BLaER1 treated with 17β-estradiol and CSF1 and Interleukin-3, amounts not matched to agents 10 nM and 100 nM (cell line): Measurements from ENCODE around the gene VSIG4.

Experiments
- H3K27ac ChIP-seq, 11 experiments: shearing (Covaris generic); formaldehyde crosslinking; 2 replicates each; pipeline ENCODE4 v1.8.1; 2022
- H3K27me3 ChIP-seq, 11 experiments: shearing (Covaris generic); formaldehyde crosslinking; 2 replicates each; pipeline ENCODE4 v1.8.1; 2022
- H3K36me3 ChIP-seq, 11 experiments: shearing (Covaris generic); formaldehyde crosslinking; 2 replicates each; pipeline ENCODE4 v1.8.1; 2022
- H3K4me1 ChIP-seq, 10 experiments: shearing (Covaris generic); formaldehyde crosslinking; 2 replicates each; pipeline ENCODE4 v1.8.1; 2022
- H3K4me2 ChIP-seq, 11 experiments: shearing (Covaris generic); formaldehyde crosslinking; 2 replicates each; pipeline ENCODE4 v1.8.1; 2022
- H3K4me3 ChIP-seq, 10 experiments: shearing (Covaris generic); formaldehyde crosslinking; 2 replicates each; pipeline ENCODE4 v1.8.1; 2022
- H3K9ac ChIP-seq, 11 experiments: shearing (Covaris generic); formaldehyde crosslinking; 2 replicates each; pipeline ENCODE4 v1.8.1; 2022
- H3K9me3 ChIP-seq, 11 experiments: shearing (Covaris generic); formaldehyde crosslinking; replicated peaks in 1 of 11; 2 replicates each; pipeline ENCODE4 v1.8.1; 2022
- H4K20me1 ChIP-seq, 11 experiments: shearing (Covaris generic); formaldehyde crosslinking; 2 replicates each; pipeline ENCODE4 v1.8.1; 2022
- Cebpa-rat ChIP-seq, 11 experiments: shearing (Covaris generic); IDR thresholded peaks; 2 replicates each; pipeline ENCODE4 v1.8.1; 2022

Gene VSIG4

DNA sequence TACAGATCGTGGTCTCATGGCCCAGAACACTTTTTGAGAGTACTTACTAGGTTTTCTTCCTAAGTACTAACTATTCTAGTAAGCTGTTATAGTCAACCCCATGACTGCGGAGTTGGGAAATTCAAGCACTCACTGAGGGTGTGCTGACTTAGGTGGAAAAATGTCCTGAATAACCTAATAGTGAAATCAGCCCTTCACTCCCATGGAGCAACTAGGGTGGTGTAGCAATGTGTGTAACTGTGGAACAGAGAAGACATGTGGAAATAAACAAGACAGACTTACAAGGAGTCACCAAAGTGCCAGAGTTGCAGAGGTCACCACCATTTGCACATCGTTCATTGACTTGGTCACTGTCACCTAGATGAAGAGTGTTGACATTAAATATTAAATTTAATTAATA, 12.1 kb upstream of the VSIG4 start:
- Histone ChIP-seq H4K20me1 (no peaks in the 10 kb centered on the region), H3K9me3 (peaks cover 5 to 25% (median 13%) of the 10 kb centered on the region in 11 experiments; a peak in 20 of 22 replicates), H3K27ac (peak overlapping the region in 5 of 11 experiments; percentile 73 to 86 (median 82); a peak in 7 of 22 replicates), H3K4me2 (peak overlapping the region in 4 of 11 experiments; percentile 8 to 89 (median 71); a peak in 7 of 22 replicates), H3K9ac (no peak overlapping the region; a peak in 1 of 22 replicates), H3K4me1 (peaks cover 10 to 88% (median 50%) of the 10 kb centered on the region in 10 experiments), H3K27me3 (peaks cover 0 to 33% (median 8%) of the 10 kb centered on the region in 11 experiments; a peak in 13 of 22 replicates), H3K36me3 (no peaks in the 10 kb centered on the region), H3K4me3 (no peak overlapping the region)
- no peak for TF ChIP-seq Cebpa-rat (IDR thresholded peaks at IDR 0.05)

DNA sequence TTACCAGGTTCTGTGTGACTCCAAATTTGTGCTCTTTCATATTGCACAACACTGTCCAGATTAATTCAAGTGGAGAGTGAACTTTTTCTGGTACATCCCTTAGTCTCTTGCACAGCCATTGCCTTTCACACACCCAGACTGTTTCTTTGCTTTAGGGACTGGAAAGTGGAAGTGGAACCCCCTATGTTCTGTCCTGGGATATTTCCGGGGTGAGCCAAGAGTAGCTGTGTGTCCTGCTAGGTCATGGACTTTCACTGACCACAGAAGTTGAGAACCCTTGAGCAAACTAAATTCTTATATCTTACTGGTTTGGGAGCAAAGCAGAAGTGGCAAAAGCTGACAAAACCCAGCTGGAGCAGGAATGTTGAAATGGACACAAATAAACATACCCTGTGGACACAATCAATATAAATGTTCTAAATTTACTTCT, 10.3 kb upstream of the VSIG4 start:
- Histone ChIP-seq H3K4me3 (peak overlapping the region in 3 of 10 experiments; percentile 5 to 10 (median 8); a peak in 4 of 20 replicates), H3K27ac (peak overlapping the region; percentile 4 to 86 (median 68); a peak in 20 of 22 replicates), H3K9ac (peak overlapping the region in 7 of 11 experiments; percentile 19 to 74 (median 57); a peak in 13 of 22 replicates), H3K4me1 (peaks cover 29 to 95% (median 68%) of the 10 kb centered on the region in 10 experiments), H4K20me1 (no peaks in the 10 kb centered on the region), H3K27me3 (peaks cover 0 to 23% (median 3%) of the 10 kb centered on the region in 11 experiments; a peak in 9 of 22 replicates), H3K9me3 (peaks cover 0 to 8% (median under 1%) of the 10 kb centered on the region in 11 experiments; a peak in 4 of 22 replicates), H3K36me3 (no peaks in the 10 kb centered on the region), H3K4me2 (peak overlapping the region in 10 of 11 experiments; percentile 8 to 89 (median 62); a peak in 19 of 22 replicates)
- peak in 10 of 11 experiments; percentile 27 to 92 (median 75); a peak in 11 of 22 replicates for TF ChIP-seq Cebpa-rat (IDR thresholded peaks at IDR 0.05)

DNA sequence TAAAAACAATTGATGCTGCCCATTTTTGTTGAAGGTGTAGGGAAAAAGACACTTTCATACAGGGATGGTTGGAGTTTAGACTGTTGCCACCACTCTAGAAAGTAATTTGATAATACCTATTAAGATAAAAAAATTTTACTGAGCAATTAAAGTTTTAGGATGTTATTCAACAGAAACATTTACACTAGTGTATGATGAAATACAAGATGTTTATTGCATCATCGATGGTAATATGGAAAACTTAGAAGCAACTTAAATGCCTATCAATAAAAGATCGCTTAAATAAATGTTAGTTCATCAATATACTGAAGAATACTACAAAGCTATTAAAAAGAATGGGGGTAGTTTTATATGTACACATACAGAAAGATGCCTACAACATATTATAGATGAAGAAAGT, 9.2 kb upstream of the VSIG4 start:
- Histone ChIP-seq H3K4me3 (no peak overlapping the region), H3K9me3 (no peaks in the 10 kb centered on the region), H3K4me1 (peaks cover 30 to 89% (median 68%) of the 10 kb centered on the region in 10 experiments), H3K4me2 (peak overlapping the region in 5 of 11 experiments; percentile 64 to 89 (median 75); a peak in 9 of 22 replicates), H3K27me3 (peaks cover 0 to 13% (median 0%) of the 10 kb centered on the region in 11 experiments; a peak in 7 of 22 replicates), H4K20me1 (no peaks in the 10 kb centered on the region), H3K27ac (peak overlapping the region in 7 of 11 experiments; percentile 65 to 86 (median 81); a peak in 15 of 22 replicates), H3K36me3 (no peaks in the 10 kb centered on the region), H3K9ac (peak overlapping the region in 1 of 11 experiments; percentile 67; a peak in 1 of 22 replicates)
- TF ChIP-seq Cebpa-rat (IDR thresholded peaks at IDR 0.05), result no peak

DNA sequence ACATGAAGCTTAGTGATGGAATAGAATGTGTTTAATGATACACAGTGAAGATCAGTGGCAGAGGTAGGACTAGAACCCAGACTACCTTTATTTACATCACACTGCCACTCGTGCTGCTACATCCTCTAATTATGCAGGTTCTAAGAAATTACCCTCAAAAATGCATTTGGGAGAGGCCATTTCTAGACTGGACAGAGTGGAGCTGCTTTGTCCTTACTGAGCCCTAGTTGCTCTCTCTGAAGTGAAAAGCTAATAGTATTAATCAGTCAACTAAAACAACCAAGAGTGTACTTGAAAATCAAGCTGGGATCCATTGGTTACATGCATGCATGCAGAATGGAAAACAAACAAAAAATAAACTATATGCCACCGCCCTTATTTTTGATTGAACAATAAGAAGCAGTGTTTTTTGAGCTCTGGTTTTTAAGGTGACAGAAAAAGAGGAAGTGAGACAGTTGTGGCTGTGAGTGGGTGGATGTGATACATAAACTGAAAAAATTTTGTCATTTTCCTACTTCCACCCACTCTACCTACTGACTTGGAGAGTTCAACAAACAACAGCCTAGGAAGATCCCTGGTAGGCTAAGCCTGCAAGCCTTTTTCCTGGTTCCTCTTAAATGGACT, 6.8 kb upstream of the VSIG4 start:
- Histone ChIP-seq H3K27me3 (peaks cover 0 to 3% (median 0%) of the 10 kb centered on the region in 11 experiments; a peak in 1 of 22 replicates), H3K9ac (peak overlapping the region in 10 of 11 experiments; percentile 53 to 70 (median 67); a peak in 20 of 22 replicates), H3K4me3 (peak overlapping the region in 1 of 10 experiments; percentile 30; a peak in 1 of 20 replicates), H4K20me1 (no peaks in the 10 kb centered on the region), H3K36me3 (no peaks in the 10 kb centered on the region), H3K27ac (peak overlapping the region; percentile 58 to 90 (median 84); a peak in 21 of 22 replicates), H3K4me2 (peak overlapping the region; percentile 61 to 84 (median 76)), H3K9me3 (no peaks in the 10 kb centered on the region), H3K4me1 (peaks cover 30 to 76% (median 61%) of the 10 kb centered on the region in 10 experiments)
- no peak for TF ChIP-seq Cebpa-rat (IDR thresholded peaks at IDR 0.05)

DNA sequence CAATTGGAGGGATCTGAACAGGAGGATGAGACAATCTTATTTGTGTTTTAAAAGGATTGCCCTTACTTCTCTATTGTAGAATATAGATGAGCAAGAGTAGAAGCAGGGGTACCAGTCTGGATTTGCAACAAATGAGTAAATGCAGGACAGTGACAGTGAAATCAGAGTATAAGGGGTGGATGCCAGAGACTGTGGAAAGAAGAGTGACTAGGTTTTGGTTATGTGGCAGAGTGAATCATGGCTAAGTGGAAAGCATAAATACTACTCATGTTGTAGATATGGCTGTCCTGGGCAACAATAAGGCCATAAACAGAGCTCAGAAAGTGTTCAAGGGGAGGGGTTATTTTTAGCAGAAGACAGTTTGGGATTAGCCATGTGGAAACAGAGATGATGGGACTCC, 6.0 kb upstream of the VSIG4 start:
- peak overlapping the region in 10 of 11 experiments; percentile 53 to 70 (median 67); a peak in 15 of 22 replicates for H3K9ac ChIP-seq
- H3K4me1 ChIP-seq, result peaks cover 30 to 75% (median 55%) of the 10 kb centered on the region in 10 experiments
- no peaks in the 10 kb centered on the region for H4K20me1 ChIP-seq
- H3K9me3 ChIP-seq, result no peaks in the 10 kb centered on the region
- TF ChIP-seq Cebpa-rat (IDR thresholded peaks at IDR 0.05), result no peak
- peak overlapping the region; percentile 36 to 90 (median 84); a peak in 21 of 22 replicates for H3K27ac ChIP-seq
- H3K4me2 ChIP-seq, result peak overlapping the region; percentile 61 to 84 (median 76)
- no peak overlapping the region for H3K4me3 ChIP-seq
- no peaks in the 10 kb centered on the region for H3K36me3 ChIP-seq
- H3K27me3 ChIP-seq, result peaks cover 0 to 3% (median 0%) of the 10 kb centered on the region in 11 experiments; a peak in 1 of 22 replicates

DNA sequence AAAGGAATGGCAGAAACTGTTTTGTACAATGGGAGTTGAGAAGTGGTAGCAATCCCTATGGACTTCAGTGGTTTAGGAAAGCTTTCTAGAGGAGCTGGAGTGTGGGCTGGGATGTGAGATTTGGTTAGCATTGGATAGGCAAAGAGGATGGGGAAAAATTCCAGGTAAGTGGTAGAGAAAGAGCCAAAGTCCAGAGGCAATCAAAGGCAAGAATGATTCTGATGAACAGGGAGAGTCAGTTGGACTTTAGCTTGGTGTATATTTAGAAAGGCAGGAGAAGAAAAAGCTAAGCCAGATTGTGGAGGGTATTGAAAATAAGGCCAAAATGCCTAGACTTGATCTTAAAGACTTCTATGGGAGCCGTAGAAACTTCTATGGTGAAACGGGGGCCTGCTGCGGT, 3.7 kb upstream of the VSIG4 start:
- Histone ChIP-seq H3K27ac (no peak overlapping the region), H3K9me3 (peaks cover 0 to 14% (median 0%) of the 10 kb centered on the region in 11 experiments; a peak in 3 of 22 replicates), H3K4me2 (no peak overlapping the region), H3K4me1 (peaks cover 30 to 74% (median 37%) of the 10 kb centered on the region in 10 experiments), H3K36me3 (no peaks in the 10 kb centered on the region), H4K20me1 (no peaks in the 10 kb centered on the region), H3K27me3 (peaks cover 0 to 9% (median 0%) of the 10 kb centered on the region in 11 experiments; a peak in 4 of 22 replicates), H3K4me3 (no peak overlapping the region), H3K9ac (no peak overlapping the region)
- no peak for TF ChIP-seq Cebpa-rat (IDR thresholded peaks at IDR 0.05)

DNA sequence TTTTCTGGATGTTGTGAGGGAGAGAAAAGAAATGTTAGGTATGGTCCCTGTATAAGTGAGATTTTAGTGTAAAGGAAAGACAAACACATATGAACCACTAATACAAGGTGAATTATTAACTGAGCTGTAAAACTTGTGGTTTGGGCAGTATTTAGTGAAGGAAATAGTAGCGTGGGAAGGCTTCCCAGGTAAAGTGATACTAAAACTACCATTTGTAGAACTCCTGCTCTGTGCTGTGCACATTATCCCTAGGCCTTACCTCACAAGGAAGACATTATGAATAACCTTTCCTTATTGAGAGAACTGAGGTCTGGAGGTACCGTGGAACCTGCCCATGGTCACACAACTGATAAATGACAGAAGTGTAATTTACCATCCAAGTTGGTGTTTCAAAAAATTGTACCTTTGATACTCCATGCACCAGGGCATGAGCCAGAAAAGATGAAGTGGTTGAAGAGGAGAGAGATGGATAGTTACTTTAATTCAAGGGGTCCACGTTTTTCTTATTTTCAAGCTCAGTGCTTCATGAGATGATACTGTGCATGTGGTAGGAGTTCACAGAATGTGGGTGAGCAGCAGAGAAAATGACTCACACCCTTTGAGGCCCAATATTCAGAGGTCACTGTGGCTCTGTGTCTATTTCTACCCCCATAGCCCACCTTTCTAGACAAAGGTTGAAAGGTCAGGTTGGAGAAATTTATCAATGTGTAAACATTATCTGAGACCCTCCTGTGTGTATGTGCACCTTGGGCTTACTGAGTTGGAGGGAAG, 2.6 kb upstream of the VSIG4 start:
- H4K20me1 ChIP-seq, result no peaks in the 10 kb centered on the region
- TF ChIP-seq Cebpa-rat (IDR thresholded peaks at IDR 0.05), result no peak
- H3K9ac ChIP-seq, result no peak overlapping the region
- H3K4me1 ChIP-seq, result peaks cover 24 to 64% (median 29%) of the 10 kb centered on the region in 10 experiments
- peaks cover 0 to 14% (median 0%) of the 10 kb centered on the region in 11 experiments; a peak in 3 of 22 replicates for H3K9me3 ChIP-seq
- H3K27ac ChIP-seq, result no peak overlapping the region
- H3K4me3 ChIP-seq, result no peak overlapping the region
- no peaks in the 10 kb centered on the region for H3K36me3 ChIP-seq
- H3K27me3 ChIP-seq, result peaks cover 0 to 10% (median 0%) of the 10 kb centered on the region in 11 experiments; a peak in 4 of 22 replicates
- H3K4me2 ChIP-seq, result peak overlapping the region in 2 of 11 experiments; percentile 8 to 25; a peak in 3 of 22 replicates

DNA sequence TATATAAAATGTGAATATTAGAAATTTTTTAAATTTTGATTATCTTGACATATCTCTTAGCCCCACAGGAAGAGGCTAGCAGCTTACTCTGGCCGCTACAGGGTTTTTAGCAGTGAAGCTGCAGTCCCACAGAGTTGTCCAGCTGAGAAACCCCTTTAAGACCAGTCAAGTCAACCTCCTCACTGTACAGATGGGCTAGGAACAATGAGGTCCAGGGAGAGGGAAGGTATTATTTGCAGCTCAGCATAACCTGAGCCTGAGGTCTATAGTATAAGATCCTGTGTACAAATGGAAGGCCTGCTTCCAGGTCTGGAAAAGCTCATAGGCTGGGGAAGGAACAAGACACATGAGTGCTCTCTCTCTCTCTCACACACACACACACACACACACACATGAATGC, 1.8 kb downstream of the VSIG4 start:
- peaks cover 0 to 63% (median 3%) of the 10 kb centered on the region in 10 experiments; a peak in 9 of 20 replicates for H3K4me1 ChIP-seq
- no peak for TF ChIP-seq Cebpa-rat (IDR thresholded peaks at IDR 0.05)
- no peaks in the 10 kb centered on the region for H4K20me1 ChIP-seq

More for the DNA sequence above, 1.8 kb downstream of the VSIG4 start:
- Histone ChIP-seq H3K4me3 (peak overlapping the region in 3 of 10 experiments; percentile 45 to 57 (median 45); a peak in 6 of 20 replicates), H3K36me3 (peaks cover 0 to 29% (median 0%) of the 10 kb centered on the region in 11 experiments; a peak in 4 of 22 replicates), H3K27ac (peak overlapping the region in 2 of 11 experiments; percentile 36 to 68; a peak in 3 of 22 replicates), H3K4me2 (peak overlapping the region in 3 of 11 experiments; percentile 61 to 77 (median 65); a peak in 5 of 22 replicates), H3K9me3 (peaks cover 0 to 14% (median 0%) of the 10 kb centered on the region in 11 experiments; a peak in 3 of 22 replicates), H3K27me3 (peaks cover 6 to 24% (median 13%) of the 10 kb centered on the region in 11 experiments; a peak in 15 of 22 replicates), H3K9ac (peak overlapping the region in 3 of 11 experiments; percentile 50 to 76 (median 51); a peak in 5 of 22 replicates)
